Tibial nerve (tissue), 4 donors: ENCODE measurements around the gene BAIAP2L1. TPM values are rescaled to one million over a fixed set of nuclear protein-coding genes. Genes with fewer than 3 reads are reported as not detected.

Source experiments
- DNase-seq, 2 donors: peaks; one replicate each; pipeline ENCODE4 v3.0.0-alpha.2; 2019; ENCODE audit warnings: low spot score in 2 of 2
- H3K27ac ChIP-seq, 4 donors: fragments of 200-600 bp; sonication (generic) in 3 of 4; one replicate each; pipeline ENCODE4 v1.5.1; 2017 to 2019; ENCODE audit warnings: mild to moderate bottlenecking in 1 of 4
- H3K27me3 ChIP-seq, 2 donors: fragments of 200-600 bp; sonication (generic) in 1 of 2; one replicate each; pipeline versions ENCODE4 v1.5.1 to v1.6.0; 2017 to 2019
- H3K36me3 ChIP-seq, 3 donors: fragments of 200-600 bp; sonication (generic); one replicate each; pipeline ENCODE4 v1.5.1; 2018 to 2019
- H3K4me1 ChIP-seq, 4 donors: fragments of 200-600 bp; sonication (generic) in 3 of 4; one replicate each; pipeline ENCODE4 v1.5.1; 2017 to 2019
- H3K4me3 ChIP-seq, 4 donors: fragments of 200-600 bp; sonication (generic) in 3 of 4; one replicate each; pipeline ENCODE4 v1.5.1; 2017 to 2019; ENCODE audit warnings: mild to moderate bottlenecking in 1 of 4, moderate library complexity in 1 of 4
- H3K9me3 ChIP-seq, 4 donors: fragments of 200-600 bp; sonication (generic) in 3 of 4; one replicate each; pipeline ENCODE4 v1.5.1; 2017 to 2019
- CTCF ChIP-seq, 5 experiments: fragments of 200-600 bp in 3 of 5; fragments of 450-650 bp in 2 of 5; sonication (generic) in 3 of 5; IDR thresholded peaks; one replicate each; pipeline ENCODE4 v1.5.1; 2016 to 2019; ENCODE audit warnings: antibody characterized with exemption in 5 of 5, mild to moderate bottlenecking in 3 of 5, moderate library complexity in 2 of 5
- EP300 ChIP-seq, 2 donors: sonication (generic); formaldehyde crosslinking; IDR thresholded peaks; one replicate each; pipeline ENCODE4 v1.6.1; 2017; ENCODE audit warnings: antibody characterized with exemption in 2 of 2, mild to moderate bottlenecking in 1 of 2
- POLR2A ChIP-seq, 2 donors: fragments of 450-650 bp; IDR thresholded peaks; one replicate each; pipeline ENCODE4 v1.6.1; 2017; ENCODE audit warnings: antibody characterized with exemption in 2 of 2, mild to moderate bottlenecking in 2 of 2, moderate library complexity in 2 of 2
- WGBS, 2 donors: methylation state at CpG; one replicate each; pipeline ENCODE4 v1.1.5; 2018; 5-methylcytosine and 5-hydroxymethylcytosine counted together
- total RNA-seq, 4 donors: library from RNA; depleted of rRNA; stranded (reverse); fragments of >200 nt; gene quantifications; one replicate each; pipeline ENCODE4 v1.1.0, GENCODE V29; 2016

The BAIAP2L1 gene
- total RNA-seq, 4 donors from 2014 or later: 0.42 to 2.7 (median 1.7) TPM

- Histone ChIP-seq H3K36me3 (no peaks in the 10 kb centered on the region), H3K4me1 (peaks cover 0 to 7% (median 4%) of the 10 kb centered on the region in 4 donors), H3K27ac (peak overlapping the region in 1 of 4 donors; percentile 72), H3K4me3 (no peak overlapping the region), H3K9me3 (no peaks in the 10 kb centered on the region), H3K27me3 (no peaks in the 10 kb centered on the region)
- 57 to 68% methylated on average over 5 of the region's 5 CpGs for WGBS, 2 donors
- peak in 1 of 2 donors; percentile 36 for DNase-seq
- TF ChIP-seq EP300 (IDR thresholded peaks at IDR 0.05) (peak; percentile 66 to 67), POLR2A (IDR thresholded peaks at IDR 0.05) (no peak), CTCF (IDR thresholded peaks at IDR 0.05) (no peak)
Measured at GRCh38 chr7:98276241-98276761, 124.6 kb downstream of the BAIAP2L1 start.

GRCh38 chr7:98267303-98267702 lies 133.6 kb downstream of the BAIAP2L1 start:
- Histone ChIP-seq H3K4me3 (no peak overlapping the region), H3K36me3 (peaks cover 0 to 21% (median 0%) of the 10 kb centered on the region in 3 donors), H3K27ac (no peak overlapping the region), H3K4me1 (no peaks in the 10 kb centered on the region), H3K27me3 (no peaks in the 10 kb centered on the region), H3K9me3 (no peaks in the 10 kb centered on the region)
- 83 to 86% methylated on average over 3 of the region's 3 CpGs for WGBS, 2 donors
- DNase-seq: no peak
- TF ChIP-seq POLR2A (IDR thresholded peaks at IDR 0.05) (no peak), CTCF (IDR thresholded peaks at IDR 0.05) (no peak), EP300 (IDR thresholded peaks at IDR 0.05) (no peak)

- H3K4me3 ChIP-seq: no peak overlapping the region
- H3K4me1 ChIP-seq: no peaks in the 10 kb centered on the region
- H3K27me3 ChIP-seq: no peaks in the 10 kb centered on the region
- WGBS, 2 donors: 32 to 44% methylated on average over 2 of the region's 2 CpGs
- no peaks in the 10 kb centered on the region for H3K9me3 ChIP-seq
- no peak for TF ChIP-seq POLR2A (IDR thresholded peaks at IDR 0.05)
- TF ChIP-seq EP300 (IDR thresholded peaks at IDR 0.05): no peak
- TF ChIP-seq CTCF (IDR thresholded peaks at IDR 0.05): peak in 1 of 5 experiments; percentile 16
- DNase-seq: no peak
- peaks cover 0 to 25% (median 0%) of the 10 kb centered on the region in 3 donors for H3K36me3 ChIP-seq
- H3K27ac ChIP-seq: no peak overlapping the region
Measured at GRCh38 chr7:98266840-98267239, 134.1 kb downstream of the BAIAP2L1 start.

- H3K4me1 ChIP-seq: no peaks in the 10 kb centered on the region
- H3K27me3 ChIP-seq: no peaks in the 10 kb centered on the region
- no peak overlapping the region for H3K27ac ChIP-seq
- 59 to 71% methylated on average over 5 of the region's 5 CpGs for WGBS, 2 donors
- TF ChIP-seq CTCF (IDR thresholded peaks at IDR 0.05): no peak
- no peak for TF ChIP-seq EP300 (IDR thresholded peaks at IDR 0.05)
- TF ChIP-seq POLR2A (IDR thresholded peaks at IDR 0.05): no peak
- DNase-seq: no peak
- peaks cover 0 to 35% (median 0%) of the 10 kb centered on the region in 3 donors for H3K36me3 ChIP-seq
- no peaks in the 10 kb centered on the region for H3K9me3 ChIP-seq
- H3K4me3 ChIP-seq: no peak overlapping the region
Measured at GRCh38 chr7:98265841-98266271, 135.0 kb downstream of the BAIAP2L1 start.

GRCh38 chr7:98257701-98258100 lies 143.2 kb downstream of the BAIAP2L1 start:
- Histone ChIP-seq H3K27me3 (no peaks in the 10 kb centered on the region), H3K27ac (no peak overlapping the region), H3K9me3 (no peaks in the 10 kb centered on the region), H3K4me3 (no peak overlapping the region), H3K36me3 (peaks cover 0 to 59% (median 0%) of the 10 kb centered on the region in 3 donors), H3K4me1 (peaks cover 0 to 10% (median 6%) of the 10 kb centered on the region in 4 donors)
- no peak for DNase-seq
- TF ChIP-seq CTCF (IDR thresholded peaks at IDR 0.05) (no peak), POLR2A (IDR thresholded peaks at IDR 0.05) (no peak), EP300 (IDR thresholded peaks at IDR 0.05) (no peak)
- 76% methylated on average over 6 of the region's 6 CpGs for WGBS, 2 donors
